HCT116 (cell line): Measurements from ENCODE around the gene MRPL33. TPM values are rescaled to one million over a fixed set of nuclear protein-coding genes. Genes with fewer than 3 reads are reported as not detected.

ENCODE experiments used
- ATAC-seq: fragments of 200-7000 bp; cut with Tn5 transposase; 2 replicates; pipeline ENCODE4 v1.9.1; 2020; ENCODE audit warnings: mild to moderate bottlenecking, moderate library complexity
- BruUV-seq: library from RNA; stranded (reverse); fragments of 400-500 nt; replicated peaks from 2 replicates; lab custom pipeline; 2021; lab: Mats Ljungman, UMichigan
- CTCF ChIA-PET: fragments of 300-600 bp; sonication (Branson Sonifier 250); formaldehyde crosslinking; loops from one replicate; lab custom pipeline; 2021; ENCODE audit warnings: antibody characterized with exemption; lab: Charles Lee
- POLR2A ChIA-PET: fragments of 300-600, 350-600 bp; sonication (Branson Sonifier 250); formaldehyde crosslinking; loops from one replicate; lab custom pipeline; 2021; ENCODE audit warnings: antibody characterized with exemption; lab: Charles Lee
- RAD21 ChIA-PET, 2 experiments: fragments of 300-600 bp; sonication (Branson Sonifier 250); formaldehyde crosslinking; loops; one replicate each; lab custom pipeline; 2023; ENCODE audit warnings: low total read pairs in 2 of 2; ENCODE audit not compliant: uncharacterized antibody in 2 of 2, unreplicated experiment in 2 of 2, low non-redundant PET in 1 of 2; lab: Charles Lee
- DNase-seq: peaks from one replicate; pipeline ENCODE4 v3.0.0-alpha.2; 2010; ENCODE audit warnings: low read depth, low spot score
- H2AFZ ChIP-seq: fragments of 200-600 bp; shearing (Covaris generic), sonication (generic); 2 replicates; pipeline ENCODE4 v1.6.1; 2017; ENCODE audit warnings: low read depth, mixed run types, mixed read lengths, antibody characterized with exemption, low read length; ENCODE audit not compliant: poor library complexity, severe bottlenecking
- H3K27ac ChIP-seq: 2 replicates; pipeline ENCODE4 v1.5.1; 2012; ENCODE audit warnings: low read depth, low read length
- H3K27me3 ChIP-seq: fragments of 200-600 bp; sonication (generic); 2 replicates; pipeline ENCODE4 v1.6.1; 2016; ENCODE audit warnings: mixed run types, low read length, mixed read lengths; ENCODE audit not compliant: insufficient read depth
- H3K36me3 ChIP-seq, 2 experiments: fragments of 200-500 bp in 1 of 2; fragments of 200-600 bp in 1 of 2; sonication (Bioruptor generic) in 1 of 2; sonication (generic) in 1 of 2; 2 replicates each; pipeline versions ENCODE4 v1.5.1 to v1.6.1; 2014 to 2016; ENCODE audit warnings: low read length in 2 of 2, inconsistent platforms in 1 of 2, mixed read lengths in 1 of 2, mixed run types in 1 of 2; ENCODE audit not compliant: insufficient read depth in 2 of 2, control insufficient read depth in 1 of 2
- H3K4me1 ChIP-seq, 2 experiments: fragments of 200-600 bp in 1 of 2; sonication (generic) in 1 of 2; 2 replicates each; pipeline versions ENCODE4 v1.5.1 to v1.6.1; 2012 to 2017; ENCODE audit warnings: low read length in 2 of 2, inconsistent platforms in 1 of 2, mild to moderate bottlenecking in 1 of 2, mixed read lengths in 1 of 2, mixed run types in 1 of 2, moderate library complexity in 1 of 2; ENCODE audit not compliant: insufficient read depth in 2 of 2, control insufficient read depth in 1 of 2
- H3K4me2 ChIP-seq: fragments of 200-600 bp; sonication (generic); 2 replicates; pipeline ENCODE4 v1.6.1; 2017; ENCODE audit warnings: mixed run types, low read length, mixed read lengths
- H3K4me3 ChIP-seq, 2 experiments: fragments of 200-600 bp in 1 of 2; sonication (generic) in 1 of 2; replicated peaks in 1 of 2; 2 replicates each; pipeline ENCODE4 v1.5.1; 2011 to 2016; ENCODE audit warnings: low read length in 2 of 2, control low read depth in 1 of 2, low read depth in 1 of 2, mild to moderate bottlenecking in 1 of 2, mixed read lengths in 1 of 2, mixed run types in 1 of 2
- H3K79me2 ChIP-seq: fragments of 200-600 bp; sonication (generic); 2 replicates; pipeline ENCODE4 v1.6.1; 2017; ENCODE audit warnings: mild to moderate bottlenecking, mixed run types, low read length, moderate library complexity, mixed read lengths; ENCODE audit not compliant: insufficient read depth
- H3K9ac ChIP-seq: fragments of 200-600 bp; sonication (generic); 2 replicates; pipeline ENCODE4 v1.6.1; 2016; ENCODE audit warnings: low read length, mixed read lengths
- H3K9me2 ChIP-seq: fragments of 200-600 bp; sonication (generic), shearing (Covaris generic); 2 replicates; pipeline ENCODE4 v1.6.1; 2017; ENCODE audit warnings: mixed run types, mild to moderate bottlenecking, moderate library complexity; ENCODE audit not compliant: insufficient read depth
- H3K9me3 ChIP-seq, 2 experiments: fragments of 200-500 bp in 1 of 2; fragments of 200-600 bp in 1 of 2; sonication (Bioruptor generic) in 1 of 2; sonication (generic) in 1 of 2; 2 replicates each; pipeline ENCODE4 v1.6.1; 2014 to 2017; ENCODE audit warnings: low read length in 2 of 2, mixed read lengths in 2 of 2, inconsistent platforms in 1 of 2, low read depth in 1 of 2, mild to moderate bottlenecking in 1 of 2, mixed run types in 1 of 2, moderate library complexity in 1 of 2; ENCODE audit not compliant: control insufficient read depth in 1 of 2, insufficient read depth in 1 of 2
- H4K20me1 ChIP-seq: fragments of 200-600 bp; sonication (generic), shearing (Covaris generic); 2 replicates; pipeline ENCODE4 v1.6.1; 2017; ENCODE audit warnings: mixed run types, mild to moderate bottlenecking, moderate library complexity; ENCODE audit not compliant: insufficient read depth
- ATF3 ChIP-seq: IDR thresholded peaks from 2 replicates; pipeline ENCODE4 v1.6.1; 2012
- CBX3 ChIP-seq: IDR thresholded peaks from 2 replicates; pipeline ENCODE4 v1.6.1; 2012; ENCODE audit warnings: low read depth
- CEBPB ChIP-seq: IDR thresholded peaks from 2 replicates; pipeline ENCODE4 v1.6.1; 2012; ENCODE audit warnings: low read depth
- CTCF ChIP-seq, 3 experiments: fragments of 200-600 bp in 1 of 3; sonication (generic) in 1 of 3; IDR thresholded peaks in 2 of 3; conservative IDR thresholded peaks in 1 of 3; 2 replicates each; pipeline ENCODE4 v1.5.1; 2012 to 2017; ENCODE audit warnings: low read depth in 2 of 3, low read length in 2 of 3, antibody characterized with exemption in 1 of 3, borderline replicate concordance in 1 of 3, control low read depth in 1 of 3, mild to moderate bottlenecking in 1 of 3, mixed read lengths in 1 of 3, mixed run types in 1 of 3, moderate library complexity in 1 of 3; ENCODE audit not compliant: insufficient read depth in 1 of 3
- EGR1 ChIP-seq: IDR thresholded peaks from 2 replicates; pipeline ENCODE4 v1.6.1; 2012; ENCODE audit warnings: low read depth
- ELF1 ChIP-seq: IDR thresholded peaks from 2 replicates; pipeline ENCODE4 v1.6.1; 2012; ENCODE audit warnings: low read depth, borderline replicate concordance
- EZH2 ChIP-seq: fragments of 200-600 bp; sonication (generic); IDR thresholded peaks from 2 replicates; pipeline ENCODE4 v1.6.1; 2017; ENCODE audit warnings: antibody characterized with exemption, mixed run types
- EZH2phosphoT487 ChIP-seq: fragments of 200-600 bp; IDR thresholded peaks from 2 replicates; pipeline ENCODE4 v1.6.1; 2018; ENCODE audit warnings: antibody characterized with exemption, borderline replicate concordance
- FOSL1 ChIP-seq: IDR thresholded peaks from 2 replicates; pipeline ENCODE4 v1.6.1; 2012; ENCODE audit warnings: low read depth
- JUND ChIP-seq: IDR thresholded peaks from 2 replicates; pipeline ENCODE4 v1.6.1; 2012
- MAX ChIP-seq: IDR thresholded peaks from 2 replicates; pipeline ENCODE4 v1.6.1; 2012
- POLR2A ChIP-seq: IDR thresholded peaks from 2 replicates; pipeline ENCODE4 v1.7.0; 2011; ENCODE audit warnings: borderline replicate concordance; ENCODE audit not compliant: insufficient read depth, insufficient read length; ENCODE audit errors: extremely low read depth
- POLR2AphosphoS5 ChIP-seq: IDR thresholded peaks from 2 replicates; pipeline ENCODE4 v1.6.1; 2011; ENCODE audit warnings: mild to moderate bottlenecking, low read depth, low read length, moderate library complexity
- RAD21 ChIP-seq: IDR thresholded peaks from 2 replicates; pipeline ENCODE4 v1.6.1; 2012; ENCODE audit warnings: low read depth, mild to moderate bottlenecking
- REST ChIP-seq: IDR thresholded peaks from 2 replicates; pipeline ENCODE4 v1.6.1; 2012; ENCODE audit warnings: low read depth
- SP1 ChIP-seq: IDR thresholded peaks from 2 replicates; pipeline ENCODE4 v1.6.1; 2012; ENCODE audit warnings: low read depth
- SRF ChIP-seq: IDR thresholded peaks from 2 replicates; pipeline ENCODE4 v1.6.1; 2012; ENCODE audit warnings: low read depth
- TCF7L2 ChIP-seq: IDR thresholded peaks from 2 replicates; pipeline ENCODE4 v1.7.0; 2011; ENCODE audit warnings: borderline replicate concordance, inconsistent platforms; ENCODE audit not compliant: insufficient read depth, insufficient read length; ENCODE audit errors: extremely low read depth
- YY1 ChIP-seq: IDR thresholded peaks from 2 replicates; pipeline ENCODE4 v1.6.1; 2011; ENCODE audit warnings: low read length, low read depth, moderate library complexity, mild to moderate bottlenecking; ENCODE audit not compliant: insufficient replicate concordance; ENCODE audit errors: extremely low read depth
- ZFX ChIP-seq: fragments of 450-650 bp; IDR thresholded peaks from 2 replicates; pipeline ENCODE4 v1.6.1; 2017
- ZNF274 ChIP-seq: fragments of 200-500 bp; sonication (Bioruptor generic); IDR thresholded peaks from 2 replicates; pipeline ENCODE4 v1.6.1; 2014; ENCODE audit warnings: mild to moderate bottlenecking, low read depth, low read length, inconsistent platforms
- intact Hi-C: fragments of 100-400 bp; cut with micrococcal nuclease; formaldehyde crosslinking; loops from 2 replicates; pipeline ENCODE4 v1.10.0; 2022
- total RNA-seq: library from RNA; stranded (reverse); gene quantifications from one replicate; pipeline ENCODE4 v1.2.1, GENCODE V29; 2021; ENCODE audit not compliant: unreplicated experiment

MRPL33 gene
- total RNA-seq, 1 experiment from 2014 or later: 66.3 TPM

GRCh38 chr2:27765621-27766286 lies 5.8 kb upstream of the MRPL33 start:
- H3K9me3 ChIP-seq: no peaks in the 10 kb centered on the region
- H3K79me2 ChIP-seq: no peaks in the 10 kb centered on the region
- DNase-seq: peak; percentile 55
- peak overlapping the region; percentile 97 for H3K4me2 ChIP-seq
- ChIA-PET POLR2A (interaction anchor here (0.6 to 1.6 kb wide), 3 partner anchors 14 to 627 kb away, joined by 3 to 7 read pairs (median 4); partner anchors contain the start of gene FOSL2), RAD21 (no interaction called here), CTCF (interaction anchor here (1.0 to 2.0 kb wide), 2 partner anchors 12 to 59 kb away, joined by 3 to 16 read pairs; no protein-coding TSS in a partner anchor)
- peaks cover 16 to 43% of the 10 kb centered on the region in 2 experiments for H3K4me1 ChIP-seq
- ATAC-seq: peak; percentile 89
- H3K27me3 ChIP-seq: no peaks in the 10 kb centered on the region
- no peaks in the 10 kb centered on the region for H3K9me2 ChIP-seq
- no peaks in the 10 kb centered on the region for H3K36me3 ChIP-seq
- H4K20me1 ChIP-seq: no peaks in the 10 kb centered on the region
- peak overlapping the region; percentile 63 for H3K9ac ChIP-seq
- BruUV-seq: TSS peak; percentile 70
- peak overlapping the region; percentile 55 for H3K27ac ChIP-seq
- H2AFZ ChIP-seq: peak overlapping the region; percentile 99
- H3K4me3 ChIP-seq: peak overlapping the region; percentile 40 to 62
- intact Hi-C loops: no loop called here
- peak; percentile 88 for TF ChIP-seq MAX
- no peak for TF ChIP-seq CTCF (IDR thresholded peaks at IDR 0.05 in 2 of 3, conservative IDR thresholded peaks at IDR 0.05 in 1 of 3; ENCODE audit: borderline replicate concordance in 1 of 3, insufficient read depth in 1 of 3, low read depth in 2 of 3, low read length in 2 of 3)
- no peak for TF ChIP-seq TCF7L2
- TF ChIP-seq POLR2A: peak; percentile 41
- TF ChIP-seq RAD21: no peak
- no peak for TF ChIP-seq EZH2
- TF ChIP-seq CBX3: no peak
- no peak for TF ChIP-seq ATF3
- TF ChIP-seq CEBPB: no peak
- TF ChIP-seq EGR1: 0 out of 2 replicates have a peak, but pooled peaks have one; percentile 34
- TF ChIP-seq SP1: no peak
- TF ChIP-seq ELF1: no peak
- TF ChIP-seq SRF: no peak
- TF ChIP-seq EZH2phosphoT487: no peak
- TF ChIP-seq POLR2AphosphoS5: peak; percentile 90
- no peak for TF ChIP-seq YY1
- peak; percentile 33; the same call in 1 of the 2 replicates for TF ChIP-seq ZFX
- TF ChIP-seq JUND: no peak
- no peak for TF ChIP-seq FOSL1
- no peak for TF ChIP-seq ZNF274
- TF ChIP-seq REST: no peak
